Tibial nerve (tissue), 4 donors: ENCODE measurements around the gene PARD3B. TPM values are rescaled to one million over a fixed set of nuclear protein-coding genes. Genes with fewer than 3 reads are reported as not detected.

ENCODE experiments used
- DNase-seq, 2 donors: peaks; one replicate each; pipeline ENCODE4 v3.0.0-alpha.2; 2019; ENCODE audit warnings: low spot score in 2 of 2
- H3K27ac ChIP-seq, 4 donors: fragments of 200-600 bp; sonication (generic) in 3 of 4; one replicate each; pipeline ENCODE4 v1.5.1; 2017 to 2019; ENCODE audit warnings: mild to moderate bottlenecking in 1 of 4
- H3K27me3 ChIP-seq, 2 donors: fragments of 200-600 bp; sonication (generic) in 1 of 2; one replicate each; pipeline versions ENCODE4 v1.5.1 to v1.6.0; 2017 to 2019
- H3K36me3 ChIP-seq, 3 donors: fragments of 200-600 bp; sonication (generic); one replicate each; pipeline ENCODE4 v1.5.1; 2018 to 2019
- H3K4me1 ChIP-seq, 4 donors: fragments of 200-600 bp; sonication (generic) in 3 of 4; one replicate each; pipeline ENCODE4 v1.5.1; 2017 to 2019
- H3K4me3 ChIP-seq, 4 donors: fragments of 200-600 bp; sonication (generic) in 3 of 4; one replicate each; pipeline ENCODE4 v1.5.1; 2017 to 2019; ENCODE audit warnings: mild to moderate bottlenecking in 1 of 4, moderate library complexity in 1 of 4
- H3K9me3 ChIP-seq, 4 donors: fragments of 200-600 bp; sonication (generic) in 3 of 4; one replicate each; pipeline ENCODE4 v1.5.1; 2017 to 2019
- CTCF ChIP-seq, 5 experiments: fragments of 200-600 bp in 3 of 5; fragments of 450-650 bp in 2 of 5; sonication (generic) in 3 of 5; IDR thresholded peaks; one replicate each; pipeline ENCODE4 v1.5.1; 2016 to 2019; ENCODE audit warnings: antibody characterized with exemption in 5 of 5, mild to moderate bottlenecking in 3 of 5, moderate library complexity in 2 of 5
- EP300 ChIP-seq, 2 donors: sonication (generic); formaldehyde crosslinking; IDR thresholded peaks; one replicate each; pipeline ENCODE4 v1.6.1; 2017; ENCODE audit warnings: antibody characterized with exemption in 2 of 2, mild to moderate bottlenecking in 1 of 2
- POLR2A ChIP-seq, 2 donors: fragments of 450-650 bp; IDR thresholded peaks; one replicate each; pipeline ENCODE4 v1.6.1; 2017; ENCODE audit warnings: antibody characterized with exemption in 2 of 2, mild to moderate bottlenecking in 2 of 2, moderate library complexity in 2 of 2
- WGBS, 2 donors: methylation state at CpG; one replicate each; pipeline ENCODE4 v1.1.5; 2018; 5-methylcytosine and 5-hydroxymethylcytosine counted together
- total RNA-seq, 4 donors: library from RNA; depleted of rRNA; stranded (reverse); fragments of >200 nt; gene quantifications; one replicate each; pipeline ENCODE4 v1.1.0, GENCODE V29; 2016

The PARD3B gene
- total RNA-seq, 4 donors from 2014 or later: 47.4 to 101 (median 64.8) TPM

- WGBS, 2 donors: 82 to 89% methylated on average over 5 of the region's 5 CpGs
- no peak overlapping the region for H3K4me3 ChIP-seq
- no peaks in the 10 kb centered on the region for H3K27me3 ChIP-seq
- no peak overlapping the region for H3K27ac ChIP-seq
- H3K4me1 ChIP-seq: peaks cover 0 to 58% (median 13%) of the 10 kb centered on the region in 4 donors
- TF ChIP-seq CTCF (IDR thresholded peaks at IDR 0.05) (no peak), POLR2A (IDR thresholded peaks at IDR 0.05) (no peak), EP300 (IDR thresholded peaks at IDR 0.05) (no peak)
- H3K36me3 ChIP-seq: no peaks in the 10 kb centered on the region
- DNase-seq: no peak
- H3K9me3 ChIP-seq: no peaks in the 10 kb centered on the region
Observed at GRCh38 chr2:204611017-204611631, 65.8 kb downstream of the PARD3B start.

GRCh38 chr2:204611764-204612163, 66.5 kb downstream of the PARD3B start:
- WGBS, 2 donors: 99% methylated on average over 2 of the region's 2 CpGs

GRCh38 chr2:204613635-204614034, 68.4 kb downstream of the PARD3B start:
- TF ChIP-seq CTCF (IDR thresholded peaks at IDR 0.05) (no peak), POLR2A (IDR thresholded peaks at IDR 0.05) (no peak), EP300 (IDR thresholded peaks at IDR 0.05) (no peak)
- H3K4me3 ChIP-seq: no peak overlapping the region
- no peaks in the 10 kb centered on the region for H3K36me3 ChIP-seq
- no peak overlapping the region for H3K27ac ChIP-seq
- peaks cover 0 to 40% (median 0%) of the 10 kb centered on the region in 4 donors for H3K4me1 ChIP-seq
- 84 to 90% methylated on average over 1 of the region's 1 CpG for WGBS, 2 donors
- H3K27me3 ChIP-seq: no peaks in the 10 kb centered on the region
- no peak for DNase-seq
- H3K9me3 ChIP-seq: no peaks in the 10 kb centered on the region

More at GRCh38 chr2:204611764-204612163, 66.5 kb downstream of the PARD3B start:
- Histone ChIP-seq H3K27me3 (no peaks in the 10 kb centered on the region), H3K4me1 (peaks cover 0 to 53% (median 12%) of the 10 kb centered on the region in 4 donors), H3K27ac (no peak overlapping the region), H3K36me3 (no peaks in the 10 kb centered on the region), H3K4me3 (no peak overlapping the region), H3K9me3 (no peaks in the 10 kb centered on the region)
- no peak for DNase-seq
- no peak for TF ChIP-seq EP300 (IDR thresholded peaks at IDR 0.05)

- peaks cover 0 to 28% (median 0%) of the 10 kb centered on the region in 4 donors for H3K4me1 ChIP-seq
- H3K4me3 ChIP-seq: no peak overlapping the region
- DNase-seq: no peak
- no peaks in the 10 kb centered on the region for H3K27me3 ChIP-seq
- no peak overlapping the region for H3K27ac ChIP-seq
- TF ChIP-seq EP300 (IDR thresholded peaks at IDR 0.05) (no peak), CTCF (IDR thresholded peaks at IDR 0.05) (no peak), POLR2A (IDR thresholded peaks at IDR 0.05) (no peak)
- WGBS, 2 donors: 93 to 96% methylated on average over 4 of the region's 4 CpGs
- no peaks in the 10 kb centered on the region for H3K9me3 ChIP-seq
- H3K36me3 ChIP-seq: no peaks in the 10 kb centered on the region
Observed at GRCh38 chr2:204615456-204615855, 70.2 kb downstream of the PARD3B start.

DNA sequence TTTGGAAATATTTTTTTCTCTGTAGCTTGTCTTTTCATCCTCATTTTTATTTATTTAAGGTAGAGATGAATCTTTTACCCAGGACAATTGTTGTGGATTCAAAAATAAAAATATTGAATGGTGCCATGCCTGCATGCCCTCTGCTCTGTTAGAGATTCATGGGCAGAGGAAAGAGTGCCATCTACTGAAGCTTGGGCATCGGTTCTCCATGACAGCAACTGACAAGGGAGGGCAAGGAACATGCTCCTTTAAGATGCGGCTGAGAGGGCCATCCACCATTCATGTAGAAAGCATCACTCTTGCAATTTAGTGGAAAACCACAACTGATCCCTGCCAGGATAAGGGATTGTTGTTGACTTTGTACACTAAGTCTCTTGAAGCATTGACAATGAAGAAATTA, 79.9 kb downstream of the PARD3B start:
- no peaks in the 10 kb centered on the region for H3K36me3 ChIP-seq
- no peaks in the 10 kb centered on the region for H3K9me3 ChIP-seq
- no peak overlapping the region for H3K4me3 ChIP-seq
- DNase-seq: no peak
- no peak overlapping the region for H3K27ac ChIP-seq
- no peak for TF ChIP-seq POLR2A (IDR thresholded peaks at IDR 0.05)
- TF ChIP-seq EP300 (IDR thresholded peaks at IDR 0.05): no peak
- peak in 1 of 5 experiments; percentile 34 for TF ChIP-seq CTCF (IDR thresholded peaks at IDR 0.05)
- peaks cover 0 to 19% (median 5%) of the 10 kb centered on the region in 4 donors for H3K4me1 ChIP-seq
- 57 to 65% methylated on average over 2 of the region's 2 CpGs for WGBS, 2 donors
- H3K27me3 ChIP-seq: no peaks in the 10 kb centered on the region
